Thoracic aorta (tissue), 2 donors: ENCODE data around the gene RPL37. TPM values are rescaled to one million over a fixed set of nuclear protein-coding genes. Genes with fewer than 3 reads are reported as not detected.

Source experiments
- ATAC-seq: fragments of 150-250 bp; one replicate; pipeline ENCODE4 v1.8.0; 2017; ENCODE audit warnings: low read depth; ENCODE audit not compliant: insufficient number of reproducible peaks, low FRiP score
- DNase-seq: peaks from one replicate; pipeline ENCODE4 v3.0.0-alpha.2; 2020; ENCODE audit warnings: low spot score
- H3K27ac ChIP-seq, 2 donors: fragments of 200-600 bp; sonication (generic); 1 replicate in 1 of 2; 2 replicates in 1 of 2; pipeline ENCODE4 v1.5.1; 2016; ENCODE audit warnings: mild to moderate bottlenecking in 2 of 2, moderate library complexity in 2 of 2
- H3K27me3 ChIP-seq: fragments of 200-600 bp; sonication (generic); replicated peaks from 2 replicates; pipeline ENCODE4 v1.6.0; 2016; ENCODE audit warnings: mild to moderate bottlenecking; ENCODE audit not compliant: insufficient read depth
- H3K36me3 ChIP-seq: fragments of 200-600 bp; sonication (generic); one replicate; pipeline ENCODE4 v1.5.1; 2016
- H3K4me1 ChIP-seq, 2 donors: fragments of 200-600 bp; sonication (generic); 1 replicate in 1 of 2; 2 replicates in 1 of 2; pipeline versions ENCODE4 v1.5.1 to v1.6.0; 2016; ENCODE audit warnings: low read depth in 2 of 2, mild to moderate bottlenecking in 1 of 2; ENCODE audit not compliant: control insufficient read depth in 1 of 2
- H3K4me3 ChIP-seq: fragments of 200-600 bp; sonication (generic); 2 replicates; pipeline ENCODE4 v1.5.1; 2016; ENCODE audit warnings: mild to moderate bottlenecking
- H3K9me3 ChIP-seq: fragments of 200-600 bp; sonication (generic); 2 replicates; pipeline ENCODE4 v1.5.1; 2016
- CTCF ChIP-seq: fragments of 200-600 bp; sonication (generic); IDR thresholded peaks from one replicate; pipeline ENCODE4 v1.5.1; 2019; ENCODE audit warnings: antibody characterized with exemption
- total RNA-seq, 2 donors: library from RNA; depleted of rRNA; stranded (reverse); fragments of >200 nt; gene quantifications; one replicate each; pipeline versions ENCODE4 v1.1.0 to v1.2.3, GENCODE V29; 2016

The RPL37 gene
- total RNA-seq, 2 donors from 2014 or later: 26.1 to 45.4 TPM

GRCh38 chr5:40842351-40842750 lies 7.3 kb upstream of the RPL37 start:
- DNase-seq (no peak), ATAC-seq (no peak)
- H3K4me3 ChIP-seq: peak overlapping the region; percentile 78
- no peak for TF ChIP-seq CTCF
- peaks cover 10 to 21% of the 10 kb centered on the region in 2 donors for H3K4me1 ChIP-seq
- H3K36me3 ChIP-seq: no peaks in the 10 kb centered on the region
- H3K27ac ChIP-seq: no peak overlapping the region
- no peaks in the 10 kb centered on the region for H3K9me3 ChIP-seq
- no peaks in the 10 kb centered on the region for H3K27me3 ChIP-seq

GRCh38 chr5:40841068-40841805 lies 6.2 kb upstream of the RPL37 start, which contains the start of gene CARD6:
TSS of gene CARD6 (plus strand) at chr5:40841367. CDS start at chr5:40841383, 16 bp downstream.
- no peak for TF ChIP-seq CTCF
- peak; percentile 61 for ATAC-seq
- H3K27ac ChIP-seq: peak within 1 kb of the TSS; percentile 64 to 65

GRCh38 chr5:40838086-40838485 lies 3.1 kb upstream of the RPL37 start:
- Histone ChIP-seq H3K27ac (no peak overlapping the region), H3K36me3 (peaks cover 5% of the 10 kb centered on the region), H3K9me3 (no peaks in the 10 kb centered on the region), H3K4me3 (no peak overlapping the region), H3K4me1 (peaks cover 16 to 40% of the 10 kb centered on the region in 2 donors), H3K27me3 (no peaks in the 10 kb centered on the region)
- no peak for ATAC-seq
- DNase-seq: no peak
- no peak for TF ChIP-seq CTCF

More at GRCh38 chr5:40841068-40841805, 6.2 kb upstream of the RPL37 start, which contains the start of gene CARD6:
- H3K4me3 ChIP-seq: peak within 1 kb of the TSS; percentile 78
- no peaks in the 10 kb centered on the region for H3K9me3 ChIP-seq
- H3K27me3 ChIP-seq: no peaks in the 10 kb centered on the region
- DNase-seq: no peak
- peaks cover 10 to 23% of the 10 kb centered on the region in 2 donors for H3K4me1 ChIP-seq
- no peaks in the 10 kb centered on the region for H3K36me3 ChIP-seq

GRCh38 chr5:40834391-40834848 lies 602 bp downstream of the RPL37 start:
- TF ChIP-seq CTCF: no peak
- peaks cover 6 to 26% of the 10 kb centered on the region in 2 donors for H3K4me1 ChIP-seq
- H3K36me3 ChIP-seq: peaks cover 36% of the 10 kb centered on the region
- peak overlapping the region; percentile 89 for H3K4me3 ChIP-seq
- ATAC-seq (no peak), DNase-seq (no peak)
- peak overlapping the region; percentile 90 to 97 for H3K27ac ChIP-seq
- no peaks in the 10 kb centered on the region for H3K9me3 ChIP-seq
- no peaks in the 10 kb centered on the region for H3K27me3 ChIP-seq

- H3K9me3 ChIP-seq: no peaks in the 10 kb centered on the region
- peak overlapping the region; percentile 90 to 97 for H3K27ac ChIP-seq
- no peak for ATAC-seq
- H3K27me3 ChIP-seq: no peaks in the 10 kb centered on the region
- peak overlapping the region; percentile 89 for H3K4me3 ChIP-seq
- DNase-seq: no peak
- TF ChIP-seq CTCF: no peak
- H3K36me3 ChIP-seq: peaks cover 36% of the 10 kb centered on the region
- peaks cover 6 to 26% of the 10 kb centered on the region in 2 donors for H3K4me1 ChIP-seq
These were observed 1.3 kb downstream of the RPL37 start for GRCh38 chr5:40833712-40834229.
